H1 (cell line): ENCODE measurements around the gene QDPR. TPM values are rescaled to one million over a fixed set of nuclear protein-coding genes. Genes with fewer than 3 reads are reported as not detected.

ENCODE experiments used
- ATF2 ChIP-seq: IDR thresholded peaks from 2 replicates; pipeline ENCODE4 v1.6.1; 2012; ENCODE audit warnings: low read length, inconsistent platforms
- RFX5 ChIP-seq: IDR thresholded peaks from 2 replicates; pipeline ENCODE4 v1.6.1; 2011; ENCODE audit warnings: low read depth, low read length, improper control_type of control experiment, borderline replicate concordance
- SIRT6 ChIP-seq: IDR thresholded peaks from one replicate; pipeline ENCODE4 v1.7.1; 2012; ENCODE audit warnings: low read length, inconsistent platforms
- SRF ChIP-seq: IDR thresholded peaks from 2 replicates; pipeline ENCODE4 v1.6.1; 2011; ENCODE audit warnings: mild to moderate bottlenecking, low read depth, low read length, moderate library complexity
- SUZ12 ChIP-seq: fragments of 200-600 bp; sonication (generic); IDR thresholded peaks from 2 replicates; pipeline ENCODE4 v1.6.1; 2012; ENCODE audit warnings: mild to moderate bottlenecking, inconsistent platforms, low read length, moderate library complexity, mixed read lengths
- TAF7 ChIP-seq: optimal IDR thresholded peaks from 2 replicates; pipeline ENCODE3; 2011; ENCODE audit warnings: low read depth, mild to moderate bottlenecking, inconsistent platforms, low read length, moderate library complexity, borderline replicate concordance
- polyA plus RNA-seq, 7 experiments: library from polyadenylated mRNA; depleted of rRNA in 3 of 7; stranded (reverse) in 5 of 7; unstranded in 2 of 7; fragments of >200 nt in 5 of 7; fragments of 200-250 nt in 2 of 7; gene quantifications; 1 replicate in 5 of 7; 2 replicates in 1 of 7; 4 replicates in 1 of 7; pipeline versions ENCODE4 v1.2.1 to v1.2.3, GENCODE V29; 2011 to 2013; ENCODE audit warnings: missing spikeins in 2 of 7, mixed read lengths in 2 of 7
- total RNA-seq: library from RNA; stranded (reverse); fragmentation: NEBNext Ultra II Directional; extraction: Animal tissue kit (Norgen Biotek cat#: 25700); gene quantifications from 2 replicates; pipeline ENCODE4 v1.2.1, GENCODE V29; 2021

Gene QDPR
- total and polyA plus RNA-seq, 2 of the 8 experiments (the other 6 are each of a cell fraction or from before 2014, with no cell fraction given) = 33.6 to 35.9 TPM

- no peak for TF ChIP-seq ATF2
- no peak for TF ChIP-seq SUZ12
- no peak for TF ChIP-seq SRF
- TF ChIP-seq SIRT6 = no peak
- no peak for TF ChIP-seq TAF7
- no peak for TF ChIP-seq RFX5
Observed at GRCh38 chr4:17477774-17478472, 34.0 kb downstream of the QDPR start (continued).
